ENCODE results near the gene LAMA5. TPM values are rescaled to one million over a fixed set of nuclear protein-coding genes. Genes with fewer than 3 reads are reported as not detected.

The LAMA5 gene
- total RNA-seq, 2 experiments from 2014 or later: 53.3 to 162 TPM

GRCh38 chr20:62286493-62287064, 80.5 kb downstream of the LAMA5 start:
- Histone ChIP-seq H3K4me3 (ENCODE audit: low read depth, low read length, poor library complexity, severe bottlenecking) (no peak overlapping the region), H3K4me1 (ENCODE audit: insufficient read depth, low read length, poor library complexity, severe bottlenecking) (no peaks in the 10 kb centered on the region), H3K27ac (ENCODE audit: low read depth, low read length, poor library complexity, severe bottlenecking) (no peak overlapping the region), H3K36me3 (ENCODE audit: insufficient read depth, low read length) (peaks cover 3% of the 10 kb centered on the region; the same call in 1 of the 2 replicates), H4K20me1 (ENCODE audit: insufficient read depth, low read length) (no peaks in the 10 kb centered on the region), H3K4me2 (ENCODE audit: low read length) (no peak overlapping the region), H3K9me3 (ENCODE audit: low read length) (no peaks in the 10 kb centered on the region), H2AFZ (ENCODE audit: low read length) (no peak overlapping the region), H3K79me2 (ENCODE audit: insufficient read depth, low read depth, low read length) (no peaks in the 10 kb centered on the region), H3K9me2 (ENCODE audit: insufficient read depth, low read length) (no peaks in the 10 kb centered on the region)
- DNase-seq (ENCODE audit: low spot score): no peak
- POLR2A ChIA-PET: no interaction called here
- TF ChIP-seq EZH2phosphoT487 (IDR thresholded peaks at IDR 0.05; ENCODE audit: borderline replicate concordance, low read depth, low read length): no peak
- TF ChIP-seq CTCF (conservative IDR thresholded peaks at IDR 0.05; ENCODE audit: low read length): no peak
- intact Hi-C loops (cut with micrococcal nuclease; ENCODE audit: unreplicated experiment): no loop called here
- CTCF ChIA-PET (ENCODE audit: unreplicated experiment): no interaction called here
- no TSS peak for BruUV-seq (replicated peaks)

GRCh38 chr20:62285722-62286121, 81.4 kb downstream of the LAMA5 start:
- no peak for TF ChIP-seq EZH2phosphoT487 (IDR thresholded peaks at IDR 0.05; ENCODE audit: borderline replicate concordance, low read depth, low read length)
- TF ChIP-seq CTCF (conservative IDR thresholded peaks at IDR 0.05; ENCODE audit: low read length): no peak
- ChIA-PET POLR2A (no interaction called here), CTCF (ENCODE audit: unreplicated experiment) (no interaction called here)
- no TSS peak for BruUV-seq (replicated peaks)
- Histone ChIP-seq H3K9me3 (ENCODE audit: low read length) (no peaks in the 10 kb centered on the region), H4K20me1 (ENCODE audit: insufficient read depth, low read length) (no peaks in the 10 kb centered on the region), H3K36me3 (ENCODE audit: insufficient read depth, low read length) (peaks cover 11% of the 10 kb centered on the region; the same call in 1 of the 2 replicates), H2AFZ (ENCODE audit: low read length) (no peak overlapping the region), H3K4me2 (ENCODE audit: low read length) (no peak overlapping the region), H3K79me2 (ENCODE audit: insufficient read depth, low read depth, low read length) (no peaks in the 10 kb centered on the region), H3K4me3 (ENCODE audit: low read depth, low read length, poor library complexity, severe bottlenecking) (no peak overlapping the region), H3K4me1 (ENCODE audit: insufficient read depth, low read length, poor library complexity, severe bottlenecking) (no peaks in the 10 kb centered on the region), H3K27ac (ENCODE audit: low read depth, low read length, poor library complexity, severe bottlenecking) (no peak overlapping the region), H3K9me2 (ENCODE audit: insufficient read depth, low read length) (no peaks in the 10 kb centered on the region)
- intact Hi-C loops (cut with micrococcal nuclease; ENCODE audit: unreplicated experiment): no loop called here
- DNase-seq (ENCODE audit: low spot score): no peak

- Histone ChIP-seq H3K4me2 (ENCODE audit: low read length) (no peak overlapping the region), H3K4me1 (ENCODE audit: insufficient read depth, low read length, poor library complexity, severe bottlenecking) (no peaks in the 10 kb centered on the region), H4K20me1 (ENCODE audit: insufficient read depth, low read length) (no peaks in the 10 kb centered on the region), H3K27ac (ENCODE audit: low read depth, low read length, poor library complexity, severe bottlenecking) (no peak overlapping the region), H3K4me3 (ENCODE audit: low read depth, low read length, poor library complexity, severe bottlenecking) (no peak overlapping the region), H3K79me2 (ENCODE audit: insufficient read depth, low read depth, low read length) (no peaks in the 10 kb centered on the region), H2AFZ (ENCODE audit: low read length) (no peak overlapping the region), H3K9me2 (ENCODE audit: insufficient read depth, low read length) (no peaks in the 10 kb centered on the region), H3K9me3 (ENCODE audit: low read length) (no peaks in the 10 kb centered on the region), H3K36me3 (ENCODE audit: insufficient read depth, low read length) (peaks cover 17% of the 10 kb centered on the region; the same call in 1 of the 2 replicates)
- TF ChIP-seq EZH2phosphoT487 (IDR thresholded peaks at IDR 0.05; ENCODE audit: borderline replicate concordance, low read depth, low read length): no peak
- TF ChIP-seq CTCF (conservative IDR thresholded peaks at IDR 0.05; ENCODE audit: low read length): no peak
- ChIA-PET CTCF (ENCODE audit: unreplicated experiment) (no interaction called here), POLR2A (no interaction called here)
- DNase-seq (ENCODE audit: low spot score): no peak
- BruUV-seq (replicated peaks): no TSS peak
- intact Hi-C loops (cut with micrococcal nuclease; ENCODE audit: unreplicated experiment): no loop called here
Measured at GRCh38 chr20:62285151-62285550, 82.0 kb downstream of the LAMA5 start.

All from OCI-LY7 (cell line).